Osteocyte (in vitro differentiated cells): Measurements from ENCODE around the gene PER1. TPM values are rescaled to one million over a fixed set of nuclear protein-coding genes. Genes with fewer than 3 reads are reported as not detected.

ENCODE experiments used
- DNase-seq: peaks from one replicate; pipeline ENCODE4 v3.0.0; 2021; ENCODE audit warnings: mixed read lengths; ENCODE audit not compliant: unreplicated experiment; ENCODE audit errors: extremely low spot score
- H3K27ac Mint-ChIP-seq: one replicate; pipeline ENCODE4 v1.8.0; 2021; ENCODE audit warnings: mild to moderate bottlenecking, mixed read lengths; ENCODE audit not compliant: unreplicated experiment
- H3K27me3 Mint-ChIP-seq: one replicate; pipeline ENCODE4 v1.8.0; 2021; ENCODE audit warnings: mixed read lengths; ENCODE audit not compliant: unreplicated experiment
- H3K36me3 Mint-ChIP-seq: one replicate; pipeline ENCODE4 v1.8.0; 2021; ENCODE audit warnings: mixed read lengths; ENCODE audit not compliant: unreplicated experiment
- H3K4me1 Mint-ChIP-seq: one replicate; pipeline ENCODE4 v1.8.0; 2021; ENCODE audit warnings: mixed read lengths; ENCODE audit not compliant: unreplicated experiment
- H3K4me3 Mint-ChIP-seq: one replicate; pipeline ENCODE4 v1.8.0; 2021; ENCODE audit warnings: mild to moderate bottlenecking, moderate library complexity, mixed read lengths; ENCODE audit not compliant: unreplicated experiment
- H3K9me3 Mint-ChIP-seq: one replicate; pipeline ENCODE4 v1.8.0; 2021; ENCODE audit warnings: mixed read lengths; ENCODE audit not compliant: unreplicated experiment
- CTCF ChIP-seq: fragments of 200-600 bp; sonication (generic); IDR thresholded peaks from 2 replicates; pipeline ENCODE4 v1.5.0; 2021; ENCODE audit warnings: antibody characterized with exemption, mild to moderate bottlenecking, moderate library complexity
- total RNA-seq: library from RNA; stranded (reverse); gene quantifications from 2 replicates; pipeline ENCODE4 v1.2.1, GENCODE V29; 2021

PER1 gene
- total RNA-seq, 1 donor from 2014 or later, result 173 TPM

- TF ChIP-seq CTCF, result no peak
- no peak for DNase-seq
- Mint-ChIP-seq H3K9me3 (no peaks in the 10 kb centered on the region), H3K4me3 (peak overlapping the region; percentile 87), H3K27me3 (peaks cover 6% of the 10 kb centered on the region), H3K27ac (peak overlapping the region; percentile 89), H3K36me3 (no peaks in the 10 kb centered on the region), H3K4me1 (peaks cover 40% of the 10 kb centered on the region)
Measured at GRCh38 chr17:8126491-8127066, 25.6 kb downstream of the PER1 start.

- DNase-seq, result no peak
- Mint-ChIP-seq H3K27me3 (peaks cover 6% of the 10 kb centered on the region), H3K4me1 (peaks cover 42% of the 10 kb centered on the region), H3K36me3 (no peaks in the 10 kb centered on the region), H3K9me3 (no peaks in the 10 kb centered on the region), H3K27ac (peak overlapping the region; percentile 69), H3K4me3 (peak overlapping the region; percentile 87)
- TF ChIP-seq CTCF, result no peak
Measured at GRCh38 chr17:8125947-8126490, 26.2 kb downstream of the PER1 start.

GRCh38 chr17:8125154-8125946 lies 26.9 kb downstream of the PER1 start:
- H3K4me1 Mint-ChIP-seq, result peaks cover 48% of the 10 kb centered on the region
- no peaks in the 10 kb centered on the region for H3K9me3 Mint-ChIP-seq
- no peaks in the 10 kb centered on the region for H3K36me3 Mint-ChIP-seq
- H3K4me3 Mint-ChIP-seq, result peak overlapping the region; percentile 87
- peak; percentile 93 for DNase-seq
- TF ChIP-seq CTCF, result no peak
- peak overlapping the region; percentile 69 for H3K27ac Mint-ChIP-seq
- peaks cover 6% of the 10 kb centered on the region for H3K27me3 Mint-ChIP-seq

- TF ChIP-seq CTCF, result no peak
- H3K27ac Mint-ChIP-seq, result peak overlapping the region; percentile 53
- no peak for DNase-seq
- H3K4me3 Mint-ChIP-seq, result peak overlapping the region; percentile 87
- H3K4me1 Mint-ChIP-seq, result peaks cover 56% of the 10 kb centered on the region
- H3K36me3 Mint-ChIP-seq, result no peaks in the 10 kb centered on the region
- H3K9me3 Mint-ChIP-seq, result no peaks in the 10 kb centered on the region
- H3K27me3 Mint-ChIP-seq, result no peaks in the 10 kb centered on the region
Measured at GRCh38 chr17:8124350-8125153, 27.7 kb downstream of the PER1 start.
